ENCODE results near the gene ENTR1.

ENTR1 gene

GRCh38 chr9:136353757-136354488 is 56.5 kb downstream of the ENTR1 start (continued):
- TF ChIP-seq HIC1 (tag by site-specific recombination; IDR thresholded peaks at IDR 0.05) (peak; percentile 78), ZNF558 (tag by site-specific recombination; IDR thresholded peaks at IDR 0.05) (no peak), ZBTB6 (tag by site-specific recombination; IDR thresholded peaks at IDR 0.05) (0 out of 2 replicates have a peak, but pooled peaks have one; percentile 21), ZNF843 (tag by site-specific recombination; IDR thresholded peaks at IDR 0.05) (no peak), ZBTB26 (tag by site-specific recombination; optimal IDR thresholded peaks at IDR 0.05) (peak; percentile 7), ZIC2 (tag by site-specific recombination; IDR thresholded peaks at IDR 0.05) (0 out of 2 replicates have a peak, but pooled peaks have one; percentile 6), ZNF157 (tag by site-specific recombination; IDR thresholded peaks at IDR 0.05) (no peak)
- TF ChIP-seq, protein P1, sequence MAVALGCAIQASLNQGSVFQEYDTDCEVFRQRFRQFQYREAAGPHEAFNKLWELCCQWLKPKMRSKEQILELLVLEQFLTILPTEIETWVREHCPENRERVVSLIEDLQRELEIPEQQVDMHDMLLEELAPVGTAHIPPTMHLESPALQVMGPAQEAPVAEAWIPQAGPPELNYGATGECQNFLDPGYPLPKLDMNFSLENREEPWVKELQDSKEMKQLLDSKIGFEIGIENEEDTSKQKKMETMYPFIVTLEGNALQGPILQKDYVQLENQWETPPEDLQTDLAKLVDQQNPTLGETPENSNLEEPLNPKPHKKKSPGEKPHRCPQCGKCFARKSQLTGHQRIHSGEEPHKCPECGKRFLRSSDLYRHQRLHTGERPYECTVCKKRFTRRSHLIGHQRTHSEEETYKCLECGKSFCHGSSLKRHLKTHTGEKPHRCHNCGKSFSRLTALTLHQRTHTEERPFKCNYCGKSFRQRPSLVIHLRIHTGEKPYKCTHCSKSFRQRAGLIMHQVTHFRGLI (tag by site-specific recombination; IDR thresholded peaks at IDR 0.05): no peak

GRCh38 chr9:136353088-136353487 is 57.3 kb downstream of the ENTR1 start:
- H3K36me3 ChIP-seq (ENCODE audit: control insufficient read depth in 2 of 2, insufficient read depth in 1 of 2, low read length in 2 of 2): peaks cover 0 to 27% of the 10 kb centered on the region in 2 experiments; a peak in 1 of 3 replicates
- TF ChIP-seq BCL11A (tag by site-specific recombination; IDR thresholded peaks at IDR 0.05; ENCODE audit: low read depth) (no peak), MZF1 (tag by site-specific recombination; IDR thresholded peaks at IDR 0.05; ENCODE audit: borderline replicate concordance) (no peak), ZNF600 (tag by site-specific recombination; IDR thresholded peaks at IDR 0.05) (0 out of 2 replicates have a peak, but pooled peaks have one; percentile 6)
- ChIA-PET CTCF (no interaction called here), POLR2A (interaction anchor here (1.7 to 1.9 kb wide), 2 partner anchors 10 to 13 kb away, joined by 3 to 18 read pairs; partner anchors contain the start of gene DNLZ)
- H3K4me1 ChIP-seq (ENCODE audit: control insufficient read depth, insufficient read depth, low read length): no peaks in the 10 kb centered on the region
- H3K9me3 ChIP-seq (ENCODE audit: control insufficient read depth, insufficient read depth, low read depth, low read length): no peaks in the 10 kb centered on the region
- H3K4me3 ChIP-seq (ENCODE audit: low read depth, low read length): no peak overlapping the region
- H3K27ac ChIP-seq (ENCODE audit: extremely low read depth, low read depth, low read length): no peak overlapping the region

DNA sequence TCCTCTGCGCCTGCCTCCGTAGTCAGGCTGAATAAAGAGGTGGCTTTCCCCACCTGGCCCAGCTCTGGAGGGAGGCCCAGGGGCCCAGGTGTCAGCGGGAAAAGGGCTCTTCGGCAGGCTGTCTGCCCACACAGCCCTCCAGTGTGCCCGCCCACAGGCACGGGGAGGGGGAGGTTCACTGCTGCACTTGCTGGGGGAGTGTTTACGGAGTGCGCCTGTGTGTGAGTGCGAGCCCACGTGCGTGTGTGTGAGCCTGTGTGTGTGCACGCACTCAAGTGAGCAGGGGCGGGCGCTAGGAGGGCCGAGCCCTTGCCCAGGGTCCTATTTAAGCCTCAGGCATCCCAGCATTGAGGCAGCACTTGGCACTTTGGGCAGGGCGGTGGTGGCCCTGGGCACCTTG is 57.7 kb downstream of the ENTR1 start:
- Histone ChIP-seq H3K9me3 (ENCODE audit: control insufficient read depth, insufficient read depth, low read depth, low read length) (no peaks in the 10 kb centered on the region), H3K36me3 (ENCODE audit: control insufficient read depth in 2 of 2, insufficient read depth in 1 of 2, low read length in 2 of 2) (peaks cover 0 to 23% of the 10 kb centered on the region in 2 experiments; a peak in 1 of 3 replicates), H3K4me3 (ENCODE audit: low read depth, low read length) (no peak overlapping the region), H3K27ac (ENCODE audit: extremely low read depth, low read depth, low read length) (no peak overlapping the region), H3K4me1 (ENCODE audit: control insufficient read depth, insufficient read depth, low read length) (no peaks in the 10 kb centered on the region)
- ChIA-PET CTCF (no interaction called here), POLR2A (interaction anchor here (1.6 kb wide), 1 partner anchor 11 kb away, joined by 7 read pairs; the partner anchor contains the start of gene DNLZ)
- peak; percentile 48; the same call in 1 of the 2 replicates for TF ChIP-seq ZBTB11 (tag by site-specific recombination; conservative IDR thresholded peaks at IDR 0.05; ENCODE audit: low read depth)
- peak; percentile 98 for TF ChIP-seq EGR2 (tag by site-specific recombination; IDR thresholded peaks at IDR 0.05; ENCODE audit: low read depth)
- 0 out of 2 replicates have a peak, but pooled peaks have one; percentile 45 for TF ChIP-seq ZNF600 (tag by site-specific recombination; IDR thresholded peaks at IDR 0.05)
- no peak for TF ChIP-seq ZSCAN5A (tag by site-specific recombination; IDR thresholded peaks at IDR 0.05)
- no peak for TF ChIP-seq ZNF404 (tag by site-specific recombination; IDR thresholded peaks at IDR 0.05)
- TF ChIP-seq PATZ1 (tag by site-specific recombination; IDR thresholded peaks at IDR 0.05): peak; percentile 41; the same call in 1 of the 2 replicates
- TF ChIP-seq ZBTB8A (tag by site-specific recombination; IDR thresholded peaks at IDR 0.05): peak; percentile 91

All from HEK293 (cell line).